GM19438 (cell line): ENCODE results near the gene C22orf31.

ENCODE experiments used
- ATAC-seq: cut with Tn5 transposase; IDR thresholded peaks from one replicate; pipeline ENCODE4 v1.9.1; 2021; ENCODE audit warnings: low read depth; ENCODE audit not compliant: unreplicated experiment

Gene C22orf31

DNA sequence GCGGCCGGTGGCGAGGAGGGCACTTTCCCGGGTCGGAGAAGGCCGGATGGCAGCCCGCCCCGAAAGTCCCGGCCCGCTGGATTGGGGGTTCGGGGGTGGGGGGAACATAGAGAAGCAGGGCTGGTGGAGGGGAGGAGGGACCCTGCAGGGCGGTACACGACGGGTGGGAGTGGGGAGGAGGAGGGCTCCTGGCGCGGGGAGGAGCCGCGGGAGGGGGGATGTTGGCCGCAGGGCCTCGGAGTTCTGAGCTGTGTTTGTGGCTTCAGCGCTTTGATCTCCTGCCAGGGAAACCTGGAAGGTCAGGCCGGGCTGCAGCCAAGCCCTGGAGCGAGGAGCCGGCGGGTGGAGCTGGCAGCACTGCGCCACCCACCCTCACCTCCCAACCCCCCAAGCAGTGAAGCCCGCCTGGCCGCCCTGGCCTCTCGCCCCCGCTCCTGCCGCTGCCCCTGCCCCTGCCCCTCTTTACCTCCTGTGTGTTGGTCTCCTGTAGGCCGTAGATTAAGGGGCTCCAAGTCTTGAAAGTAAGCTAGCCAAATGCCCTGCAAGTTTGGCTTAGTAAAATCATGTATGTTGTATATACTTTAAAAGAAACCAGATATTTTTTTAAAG is 30.9 kb downstream of the C22orf31 start:
- no peak for ATAC-seq

GRCh38 chr22:29030016-29030617 is 31.5 kb downstream of the C22orf31 start:
- ATAC-seq, result no peak

GRCh38 chr22:29029202-29030000 is 32.2 kb downstream of the C22orf31 start:
- ATAC-seq, result no peak

DNA sequence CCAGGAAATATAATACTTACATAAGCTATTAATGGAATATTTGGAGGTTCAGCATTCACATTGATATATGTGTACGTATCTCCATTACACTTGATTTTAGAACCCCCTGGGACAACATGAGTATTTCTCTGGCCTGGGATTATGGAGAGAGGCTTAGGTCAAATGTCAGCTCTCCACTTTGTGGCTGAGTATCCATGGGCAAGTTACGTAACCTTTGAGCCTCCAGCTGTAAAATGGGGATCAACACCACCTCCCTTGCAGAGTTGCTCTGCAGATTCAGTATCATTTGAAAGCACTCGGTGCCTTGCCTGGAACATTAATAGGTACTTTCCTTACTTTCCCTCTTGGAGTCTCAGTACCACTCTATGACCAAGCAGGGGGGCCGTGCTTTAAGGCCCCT is 33.2 kb downstream of the C22orf31 start:
- ATAC-seq, result no peak

- no peak for ATAC-seq
These were observed 35.1 kb downstream of the C22orf31 start for GRCh38 chr22:29026579-29026978.

GRCh38 chr22:29023172-29023796 is 38.3 kb downstream of the C22orf31 start:
- no peak for ATAC-seq

DNA sequence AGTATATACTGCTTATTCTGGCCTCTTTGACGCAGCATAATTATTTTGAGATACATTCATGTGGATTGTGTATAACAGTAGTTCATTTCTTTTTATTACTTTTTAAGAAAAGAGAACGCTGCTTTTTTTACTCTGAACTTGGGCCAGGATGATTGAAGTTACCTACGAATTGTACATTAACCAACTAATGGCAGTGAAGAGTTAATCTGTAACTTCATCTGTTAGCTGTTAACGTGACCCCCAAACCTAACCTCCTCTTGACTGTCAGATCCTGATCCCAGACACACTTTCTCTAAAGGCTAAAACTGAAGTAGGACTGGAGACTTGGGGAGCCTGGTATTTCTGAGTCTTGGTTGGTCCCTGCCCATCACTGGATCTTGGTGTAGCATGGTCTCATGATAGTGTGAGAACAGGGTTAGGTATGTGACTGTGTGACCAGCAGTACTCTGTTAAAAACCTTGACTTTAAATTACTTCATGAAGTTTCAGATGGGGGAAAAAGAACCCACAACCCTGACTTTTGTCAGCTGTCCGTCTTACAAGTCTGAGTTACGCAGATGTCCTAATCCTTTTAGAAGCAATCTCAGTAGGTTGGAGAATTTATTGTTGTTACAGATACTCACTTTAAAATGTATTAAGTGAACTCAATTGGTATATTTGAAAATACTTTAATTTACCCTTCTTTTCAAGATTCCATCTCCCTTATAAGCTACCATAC is 39.4 kb downstream of the C22orf31 start:
- ATAC-seq, result no peak

DNA sequence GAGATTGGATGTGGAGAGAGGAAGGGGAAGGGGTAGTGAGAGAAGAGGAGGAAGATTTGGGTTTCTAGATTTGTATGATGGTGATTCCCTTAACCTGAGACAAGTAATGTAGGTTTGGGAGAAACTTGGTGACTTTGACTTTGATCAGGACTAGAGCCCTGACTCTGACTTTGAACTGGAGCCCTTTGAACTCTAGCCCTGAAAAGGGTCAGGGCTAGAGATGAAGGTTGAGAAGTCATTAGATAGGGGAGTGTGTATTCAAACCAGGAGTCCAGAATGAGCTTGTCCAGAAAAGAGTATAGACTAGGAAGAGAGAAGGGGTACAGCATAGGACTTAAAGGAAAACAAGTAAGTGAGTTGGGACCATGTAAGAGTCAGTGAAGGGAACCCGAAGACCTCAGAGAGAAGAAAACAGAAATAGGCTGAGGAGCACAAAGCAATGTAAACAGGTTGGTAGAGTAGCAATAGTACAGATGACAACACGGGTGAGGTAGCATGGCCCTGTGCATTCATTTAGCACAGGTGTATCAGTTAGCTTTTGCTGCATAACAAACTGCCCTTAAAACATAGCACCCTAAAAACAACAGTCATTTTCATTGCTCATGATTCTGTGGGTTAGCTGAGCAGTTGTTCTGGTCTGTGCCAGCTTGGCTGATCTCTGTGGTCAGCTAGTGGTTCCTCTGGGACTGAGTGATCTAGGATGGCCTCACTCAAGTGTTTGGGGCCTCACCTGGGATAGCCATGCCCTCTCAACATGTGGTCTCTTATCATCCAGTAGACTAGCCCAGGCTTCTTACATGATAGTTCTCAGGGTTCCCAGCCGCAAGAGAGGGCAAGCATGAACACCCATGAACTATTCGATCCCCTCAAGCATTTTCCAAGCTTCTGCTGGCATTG is 43.1 kb downstream of the C22orf31 start:
- no peak for ATAC-seq

- no peak for ATAC-seq
These were observed 45.3 kb downstream of the C22orf31 start for GRCh38 chr22:29016067-29016938.

- ATAC-seq, result no peak
These were observed 46.9 kb downstream of the C22orf31 start for GRCh38 chr22:29014773-29015172.

GRCh38 chr22:29014293-29014692 is 47.3 kb downstream of the C22orf31 start:
- no peak for ATAC-seq

GRCh38 chr22:29012952-29013351 is 48.7 kb downstream of the C22orf31 start:
- ATAC-seq, result no peak

GRCh38 chr22:29012101-29012433 is 49.6 kb downstream of the C22orf31 start:
- ATAC-seq, result no peak

DNA sequence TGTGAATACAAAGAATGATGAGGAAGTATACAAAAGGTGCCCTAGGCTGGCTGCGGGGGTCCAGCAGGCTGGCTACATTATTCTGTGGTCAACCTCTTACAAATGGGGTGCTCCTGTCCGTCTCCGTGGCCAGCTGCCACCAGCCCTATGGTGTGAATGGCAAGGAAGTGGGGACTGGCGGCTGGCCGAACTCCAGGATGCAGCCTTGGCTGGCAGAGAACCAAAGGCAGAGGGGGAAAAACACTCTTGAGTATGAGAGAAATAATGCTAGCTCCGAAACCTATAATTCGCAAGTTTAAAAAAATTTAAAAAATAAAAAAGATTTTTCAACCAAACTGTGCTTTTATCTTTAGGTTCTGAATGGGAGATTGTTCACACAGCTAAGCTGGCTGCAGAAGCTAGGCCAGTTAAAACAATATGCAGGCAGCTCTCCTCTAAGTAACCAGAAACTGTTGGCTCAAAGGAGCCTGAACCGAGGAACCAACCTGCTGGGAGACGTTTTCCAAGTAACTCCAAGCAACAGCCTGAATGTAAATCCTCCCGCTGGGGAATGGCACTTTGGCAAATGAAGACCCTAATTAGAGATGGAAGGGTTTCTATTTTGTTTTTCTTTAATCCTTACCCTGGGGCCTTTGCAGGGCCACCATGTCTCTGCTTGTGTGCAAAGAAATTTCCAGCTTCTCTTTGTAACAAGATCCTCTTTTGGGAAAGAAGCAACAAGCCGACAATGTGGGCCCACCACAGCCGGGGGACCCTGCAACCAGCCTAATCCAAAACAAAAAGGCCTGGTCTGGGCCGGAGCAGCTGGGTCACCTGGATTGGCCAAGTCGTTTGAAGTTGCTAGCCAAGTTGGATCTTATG is 50.2 kb downstream of the C22orf31 start:
- ATAC-seq, result no peak

DNA sequence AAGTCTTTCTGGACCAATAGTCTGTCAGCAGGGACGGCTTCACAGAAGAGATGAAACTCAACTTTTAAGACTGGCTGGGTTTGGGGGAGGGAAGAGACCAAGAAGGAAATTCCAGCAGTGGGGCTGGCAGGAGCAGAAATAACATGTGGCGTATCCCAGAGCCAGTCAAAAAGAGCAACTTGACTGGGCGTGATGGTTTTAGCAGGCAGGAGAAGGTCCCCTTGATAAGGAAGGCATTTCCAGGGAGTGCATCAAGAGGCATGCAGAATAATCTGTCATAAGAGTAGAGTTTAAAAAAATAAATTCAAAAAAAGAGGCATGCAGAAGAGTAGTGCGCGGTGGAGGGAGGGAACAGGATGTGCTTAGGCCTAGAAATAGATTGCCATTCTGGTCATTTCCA is 52.5 kb downstream of the C22orf31 start:
- ATAC-seq, result no peak
